ACHN (cell line): ENCODE results near the gene RNF225.
"Not testable (repeated sequence)": the region's sequence is repeated elsewhere in the genome, so short reads cannot be mapped to it uniquely, and the experiment has no call there.

Experiments
- DNase-seq: peaks from one replicate; pipeline ENCODE4 v3.0.0-alpha.2; 2015
- in situ Hi-C: cut with HindIII; loops from 2 replicates; pipeline ENCODE4 v1.10.0; 2017; ENCODE audit warnings: low sequenced_read_pairs, low pct_ligation_motif_present, low pct_unique_long_range_greater_than_20kb

Gene RNF225

DNA sequence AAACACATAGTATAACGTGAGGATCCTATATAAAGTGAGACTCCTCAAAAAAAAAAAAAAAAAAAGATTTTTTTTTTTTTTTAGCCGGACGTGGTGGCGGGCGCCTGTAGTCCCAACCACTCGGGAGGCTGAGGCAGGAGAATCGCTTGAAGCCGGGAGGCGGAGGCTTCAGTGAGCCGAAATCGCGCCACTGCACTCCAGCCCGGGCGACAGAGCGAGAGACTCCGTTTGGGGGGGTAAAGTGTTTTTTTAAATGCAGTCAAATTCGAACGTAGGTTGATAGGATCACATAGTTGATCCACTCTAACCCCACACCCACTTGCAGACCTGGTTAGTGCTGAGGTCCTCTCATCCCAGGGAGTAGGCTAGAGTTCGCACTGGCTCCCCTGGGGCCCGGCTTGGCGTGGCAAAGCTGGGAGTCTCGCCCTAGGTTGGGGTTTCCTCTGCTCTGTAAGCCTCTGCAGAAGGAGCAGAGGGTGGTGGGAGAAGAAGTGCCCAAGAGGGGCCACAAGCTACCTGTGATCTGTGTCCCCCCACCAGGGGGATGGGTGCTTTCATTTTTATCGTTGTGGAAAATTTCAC is 6.5 kb downstream of the RNF225 start:
- in situ Hi-C loops, result no loop called here
- DNase-seq, result no peak

DNA sequence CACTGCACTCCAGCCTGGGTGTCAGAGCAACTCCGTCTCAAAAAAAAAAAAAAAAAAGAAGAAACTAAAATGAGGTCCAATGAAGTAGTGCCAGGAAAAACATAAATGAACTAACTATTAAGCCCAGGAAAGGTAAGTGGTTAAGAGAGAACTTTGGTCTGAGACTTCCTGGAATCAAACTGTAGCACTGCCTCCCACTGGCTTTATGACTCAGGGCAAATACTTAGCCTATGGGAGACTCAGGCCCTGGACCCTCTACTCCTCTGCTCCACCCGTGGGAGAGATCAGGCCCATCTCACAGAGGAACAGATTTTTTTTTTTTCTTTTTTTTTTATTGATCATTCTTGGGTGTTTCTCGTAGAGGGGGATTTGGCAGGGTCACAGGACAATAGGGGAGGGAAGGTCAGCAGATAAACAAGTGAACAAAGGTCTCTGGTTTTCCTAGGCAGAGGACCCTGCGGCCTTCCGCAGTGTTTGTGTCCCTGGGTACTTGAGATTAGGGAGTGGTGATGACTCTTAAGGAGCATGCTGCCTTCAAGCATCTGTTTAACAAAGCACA is 8.5 kb downstream of the RNF225 start:
- DNase-seq, result not testable (repeated sequence)

DNA sequence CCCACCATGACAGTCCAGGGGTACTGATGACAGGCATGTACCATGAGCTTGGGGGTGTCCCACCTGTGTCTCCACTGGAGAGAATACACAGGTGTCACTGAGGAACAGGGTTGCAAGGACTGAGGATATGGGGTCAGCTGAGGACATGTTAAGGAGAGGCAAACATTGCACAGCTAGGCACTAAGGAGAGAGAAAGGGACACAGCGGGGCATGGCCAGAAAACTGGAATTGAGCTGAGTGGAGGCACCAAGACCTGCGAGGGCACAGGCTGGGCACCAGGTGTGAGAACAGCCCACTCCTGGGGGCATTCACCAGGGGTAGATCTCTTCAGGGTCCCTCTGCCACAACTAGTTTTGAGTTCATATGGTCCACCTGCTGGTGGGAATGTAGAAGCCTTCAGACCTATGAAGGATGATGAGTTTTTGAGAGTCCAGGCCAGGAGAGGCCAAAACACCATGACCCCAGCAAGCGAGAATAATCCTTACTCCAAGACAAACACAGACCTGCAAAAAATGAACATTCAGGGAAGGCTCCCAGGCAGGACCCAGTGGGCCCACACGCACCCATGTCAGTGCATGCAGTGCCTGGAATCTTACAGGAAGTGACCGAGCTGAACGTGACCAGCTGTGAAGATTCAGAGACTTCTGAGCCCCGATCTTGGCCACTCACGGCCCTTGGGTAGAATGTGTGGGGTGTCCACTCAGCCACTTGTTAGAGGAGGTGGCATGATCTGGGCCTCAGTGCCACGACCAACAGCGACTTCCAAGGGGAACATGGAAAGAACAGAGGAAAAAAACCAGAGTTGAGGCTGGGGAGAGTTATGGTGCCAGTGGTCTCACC is 11.6 kb downstream of the RNF225 start:
- in situ Hi-C loops, result no loop called here
- DNase-seq, result no peak

More for the DNA sequence above, 8.5 kb downstream of the RNF225 start:
- in situ Hi-C loops, result not testable (repeated sequence)

DNA sequence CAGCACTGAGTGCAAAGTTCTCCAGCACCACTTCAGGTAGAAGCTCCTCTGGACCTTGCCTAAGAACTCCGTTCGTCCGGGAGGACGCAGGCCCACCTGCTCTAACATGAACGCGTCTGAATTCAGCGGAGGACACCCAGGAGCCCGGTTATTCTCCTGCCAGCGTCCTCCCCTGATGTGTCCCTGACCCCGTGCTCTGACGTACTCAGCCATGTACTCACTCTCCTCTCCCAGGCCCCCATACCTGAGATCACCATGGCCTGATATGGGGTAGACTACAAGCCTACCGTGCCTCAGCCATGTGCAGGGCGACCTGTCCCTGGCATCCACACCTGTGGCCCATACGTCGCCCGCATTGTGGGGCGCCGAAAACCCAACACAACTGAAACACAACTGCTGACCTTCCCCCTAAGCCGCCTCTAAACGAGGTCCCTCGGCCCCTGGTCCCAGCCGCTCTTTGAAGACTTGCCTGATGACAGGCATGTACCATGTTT is 12.2 kb downstream of the RNF225 start:
- DNase-seq, result no peak
- in situ Hi-C loops, result no loop called here

DNA sequence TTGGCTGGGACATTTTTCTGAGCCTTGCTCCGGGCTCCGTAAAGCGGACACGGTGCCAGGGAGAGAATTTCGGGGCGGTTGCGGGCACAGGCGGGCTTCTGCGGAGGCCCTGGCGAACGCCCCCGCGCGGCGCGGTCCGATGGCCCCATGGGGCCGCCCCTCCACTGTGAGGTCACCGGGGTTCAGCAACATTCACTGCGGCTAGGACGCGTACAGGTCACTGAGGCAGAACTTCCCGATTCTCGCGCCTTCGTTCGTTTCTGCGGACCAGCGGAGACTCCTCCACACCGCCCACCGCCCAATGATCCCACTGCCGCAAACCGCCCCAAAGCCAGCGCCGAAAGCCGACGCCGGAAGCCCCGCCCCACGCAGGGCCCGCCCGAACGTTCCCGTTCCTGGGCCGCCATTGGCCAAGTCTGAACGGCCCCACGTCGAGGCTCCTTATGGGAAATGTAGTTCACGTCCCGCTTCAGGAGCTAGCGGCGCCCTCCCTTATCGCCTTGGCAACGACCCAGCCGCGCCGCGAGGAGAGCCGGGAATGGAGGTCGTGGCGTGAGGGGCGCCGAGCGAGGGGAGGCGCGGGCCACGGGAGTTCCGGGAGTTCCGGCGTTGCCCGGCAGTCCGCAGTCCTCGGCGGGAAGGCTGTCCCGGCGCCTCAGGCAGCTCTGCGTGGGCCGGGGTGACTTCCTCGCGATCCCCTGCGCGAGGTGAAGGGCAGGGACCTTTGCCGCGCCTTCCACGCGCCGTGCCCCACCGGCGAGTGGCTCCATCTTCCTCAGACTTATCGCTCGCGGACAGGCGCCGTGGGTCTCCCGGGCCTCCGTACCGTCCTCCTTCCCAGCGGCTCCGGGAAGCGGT is 12.9 kb downstream of the RNF225 start, which contains the start of gene ZNF584:
TSS of gene ZNF584 (plus strand) at position 498 of the 858 bp plus-strand sequence. CDS start 499 bp downstream, outside the sequence.
- peak; percentile 92 for DNase-seq
- in situ Hi-C loops, result no loop called here

DNA sequence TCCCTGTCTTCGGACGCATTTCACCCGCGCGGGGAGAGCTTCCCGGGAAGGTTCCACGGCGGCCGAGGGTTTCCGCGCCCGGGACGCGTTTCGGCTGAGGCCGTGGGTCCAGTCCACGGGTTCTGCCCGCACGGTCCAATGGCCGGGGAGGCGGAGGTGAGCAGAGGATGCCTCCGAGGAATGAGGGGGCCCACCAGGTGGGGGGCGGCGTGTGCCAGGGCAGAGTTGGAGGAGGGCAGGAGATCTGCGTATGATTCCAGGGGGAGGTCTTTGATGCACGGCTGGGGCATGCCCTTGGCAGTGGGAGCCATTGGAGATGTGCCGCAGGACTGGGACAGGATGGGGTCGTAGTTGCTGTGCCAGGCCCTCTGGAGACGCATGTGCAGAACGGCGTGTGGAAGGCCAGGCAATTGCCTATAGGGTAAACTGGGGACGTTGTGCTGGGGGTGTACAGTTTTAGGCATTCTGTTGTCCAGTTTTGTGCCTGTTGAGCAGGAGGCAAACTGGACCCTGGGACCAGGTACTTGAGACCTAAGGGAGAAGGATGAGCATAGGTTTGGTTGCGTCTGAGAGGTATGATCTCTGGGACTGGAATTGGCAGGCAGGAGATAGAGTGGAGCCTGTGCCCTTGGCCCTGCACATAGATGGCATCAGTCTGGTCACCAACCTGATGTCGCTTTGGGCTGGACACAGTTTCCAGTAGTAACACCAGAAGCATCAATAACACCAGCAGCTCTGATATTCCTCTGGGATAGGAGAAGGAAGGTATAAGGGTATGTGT is 13.7 kb downstream of the RNF225 start:
- in situ Hi-C loops, result no loop called here
- peak; percentile 41 for DNase-seq

DNA sequence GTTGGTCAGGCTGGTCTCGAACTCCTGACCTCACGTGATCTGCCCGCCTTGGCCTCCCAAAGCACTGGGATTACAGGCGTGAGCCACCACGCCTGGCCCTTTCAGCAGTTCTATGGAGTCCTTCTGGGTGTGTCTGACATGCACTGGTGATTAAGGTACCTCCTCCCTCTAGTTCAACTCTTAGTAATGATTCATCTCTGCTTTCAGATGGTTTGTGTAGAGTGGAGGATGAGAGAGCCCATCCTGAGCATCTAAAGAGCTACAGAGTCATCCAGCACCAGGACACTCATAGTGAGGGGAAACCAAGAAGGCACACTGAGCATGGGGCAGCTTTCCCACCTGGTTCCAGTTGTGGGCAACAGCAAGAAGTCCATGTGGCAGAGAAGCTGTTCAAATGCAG is 21.1 kb downstream of the RNF225 start:
- in situ Hi-C loops, result no loop called here

DNA sequence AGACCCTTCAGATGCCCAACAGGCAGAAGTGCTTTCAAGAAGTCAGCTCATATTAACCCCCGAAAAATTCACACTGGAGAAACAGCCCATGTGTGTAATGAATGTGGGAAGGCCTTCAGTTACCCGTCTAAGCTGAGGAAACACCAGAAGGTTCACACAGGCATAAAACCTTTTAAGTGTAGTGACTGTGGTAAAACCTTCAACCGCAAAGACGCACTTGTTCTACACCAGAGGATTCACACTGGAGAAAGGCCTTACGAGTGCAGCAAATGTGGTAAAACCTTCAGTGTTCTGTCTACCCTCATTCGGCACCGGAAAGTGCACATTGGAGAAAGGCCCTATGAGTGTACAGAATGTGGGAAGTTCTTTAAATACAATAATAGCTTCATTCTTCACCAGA is 21.6 kb downstream of the RNF225 start:
- in situ Hi-C loops, result no loop called here
- DNase-seq, result no peak

More for the DNA sequence above, 21.1 kb downstream of the RNF225 start:
- no peak for DNase-seq

DNA sequence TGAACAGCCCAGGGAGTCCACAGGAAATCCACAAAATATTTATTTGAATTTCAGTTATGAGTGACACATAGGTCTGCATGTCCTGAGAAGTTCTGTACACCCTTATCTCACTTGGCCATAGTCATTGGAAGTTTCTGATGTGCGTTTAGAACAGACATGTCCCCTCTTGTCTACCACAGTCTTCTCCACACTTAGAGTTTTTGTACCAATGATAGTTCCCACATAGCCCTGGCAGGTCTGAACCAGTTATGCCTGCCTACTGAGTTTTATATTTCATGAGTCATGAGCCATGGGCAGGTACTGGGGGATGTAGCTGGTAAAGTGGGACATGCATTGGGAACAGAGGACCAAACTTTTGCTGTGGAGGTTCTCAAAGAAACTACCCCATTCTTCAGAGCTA is 33.2 kb downstream of the RNF225 start:
- DNase-seq, result no peak
- in situ Hi-C loops, result no loop called here

DNA sequence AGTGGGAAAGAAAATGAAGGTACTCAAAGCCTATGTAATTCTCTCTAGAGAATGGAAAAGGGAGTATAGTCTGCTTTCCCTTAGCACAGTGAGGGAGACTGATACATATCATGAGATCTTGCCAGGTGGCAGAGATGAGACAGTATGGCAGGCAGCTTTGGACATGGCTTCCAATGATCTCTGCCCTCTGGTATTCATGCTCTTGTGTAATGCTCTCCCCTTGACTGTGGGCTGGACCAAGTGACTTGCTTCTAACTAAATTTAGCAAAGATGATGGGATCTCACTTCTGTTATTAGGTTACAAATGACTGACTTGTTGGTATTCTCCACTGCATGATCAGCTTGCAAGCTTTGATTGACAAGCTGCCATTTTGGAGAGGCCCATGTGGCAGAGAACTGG is 34.3 kb downstream of the RNF225 start:
- in situ Hi-C loops, result no loop called here

DNA sequence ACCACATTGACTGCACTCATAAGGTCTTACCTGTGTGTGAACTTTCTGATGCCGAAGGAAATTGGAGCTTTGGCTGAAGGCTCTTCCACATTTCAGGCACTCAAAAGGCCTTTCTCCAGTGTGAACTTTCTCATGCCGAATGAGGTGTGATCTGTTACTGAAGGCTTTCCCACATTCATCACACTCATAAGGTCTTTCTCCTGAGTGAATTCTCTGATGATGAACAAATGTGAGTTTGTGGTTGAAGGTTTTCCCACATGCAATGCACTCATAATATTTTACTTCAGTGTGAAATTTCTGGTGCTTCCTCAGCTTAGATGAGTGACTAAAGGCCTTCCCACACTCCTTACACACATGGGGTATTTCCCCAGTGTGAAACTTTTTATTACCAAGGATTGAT is 38.8 kb downstream of the RNF225 start:
- DNase-seq, result peak; percentile 10
- in situ Hi-C loops, result no loop called here

More for the DNA sequence above, 34.3 kb downstream of the RNF225 start:
- DNase-seq, result no peak

DNA sequence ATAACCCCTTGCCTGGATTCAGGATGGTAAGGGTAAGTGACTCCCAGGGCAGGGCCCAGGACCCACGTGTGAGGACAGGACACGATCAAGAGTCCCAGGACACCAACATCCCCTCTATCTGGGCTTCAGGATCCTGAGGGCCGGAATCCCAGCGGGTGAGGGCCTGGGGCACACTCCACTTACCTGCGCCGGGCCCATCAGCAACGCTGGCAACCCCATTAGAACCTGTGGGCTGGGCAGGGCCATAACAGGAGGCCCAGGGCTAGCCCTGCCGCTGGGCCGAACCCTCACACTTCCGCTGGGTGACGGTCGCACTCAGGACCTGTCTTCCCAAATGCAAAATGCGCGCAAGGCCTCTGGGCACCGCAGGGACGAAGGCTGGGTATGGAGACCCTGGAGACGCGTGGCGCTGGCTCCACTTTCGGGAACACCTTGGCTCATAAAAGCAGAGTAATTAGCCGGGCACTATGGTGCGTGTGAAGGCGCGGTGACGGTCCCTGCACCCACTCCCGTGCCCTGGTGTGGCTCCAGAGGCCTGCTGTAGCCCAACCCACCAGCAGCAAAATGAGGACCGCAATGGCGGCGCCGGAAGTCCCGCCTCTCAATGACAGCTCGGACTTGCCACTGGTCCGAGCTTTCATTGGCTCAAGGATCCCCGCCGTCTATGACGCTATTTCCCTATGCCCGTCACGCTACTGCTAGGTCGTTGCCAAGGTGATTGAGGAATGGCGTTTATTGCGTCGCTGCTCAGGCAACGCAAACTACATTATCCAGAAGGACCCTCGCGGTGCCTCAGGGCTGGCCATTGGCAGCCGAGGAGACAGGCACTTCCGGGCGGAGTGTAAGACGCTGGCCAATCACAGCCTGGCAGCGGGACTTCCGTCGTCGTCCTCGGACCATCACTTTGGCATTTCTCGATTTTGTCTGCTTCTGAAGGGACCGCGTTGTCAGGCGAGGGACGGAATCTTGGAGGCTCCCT is 44.4 kb downstream of the RNF225 start, which contains the start of gene ZNF132:
TSS of gene ZNF132 (minus strand) at position 578 of the 979 bp plus-strand sequence. CDS start at position 246, 332 bp downstream.
- peak; percentile 88 for DNase-seq
- in situ Hi-C loops, result no loop called here

DNA sequence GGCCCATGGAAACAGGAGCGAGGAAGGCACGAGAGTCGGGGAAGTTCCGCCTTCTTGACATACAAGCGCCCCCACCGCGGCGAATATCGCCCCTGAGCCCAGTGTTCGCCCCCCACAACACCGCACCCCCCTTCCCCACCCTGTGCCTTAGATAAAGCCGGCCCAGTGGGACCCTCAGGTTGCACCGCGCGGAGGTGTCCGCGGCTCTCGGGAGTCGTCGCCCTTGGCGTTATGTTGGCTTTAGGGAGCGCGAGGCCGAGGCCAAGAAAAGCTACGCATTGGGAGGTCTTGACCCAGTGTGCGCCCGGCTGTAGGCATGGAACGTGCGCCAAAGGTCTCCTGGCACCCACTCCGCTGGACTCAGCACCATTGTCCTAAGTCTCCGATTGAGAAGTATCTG is 45.1 kb downstream of the RNF225 start:
- DNase-seq, result no peak
- in situ Hi-C loops, result no loop called here

DNA sequence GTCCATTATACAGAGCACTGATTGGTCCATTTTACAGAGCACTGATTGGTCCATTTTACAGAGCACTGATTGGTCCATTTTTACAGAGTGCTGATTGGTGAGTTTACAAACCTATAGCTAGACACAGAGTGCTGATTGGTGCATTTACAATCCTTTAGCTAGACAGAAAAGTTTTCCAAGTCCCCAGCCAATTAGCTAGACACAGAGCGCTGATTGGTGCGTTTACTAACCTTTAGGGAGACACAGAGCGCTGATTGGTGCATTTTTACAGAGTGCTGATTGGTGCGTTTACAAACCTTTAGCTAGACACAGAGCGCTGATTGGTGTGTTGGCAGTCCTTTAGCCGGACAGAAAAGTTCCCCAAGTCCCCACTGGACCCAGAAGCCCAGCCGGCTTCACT is 47.5 kb downstream of the RNF225 start:
- DNase-seq, in situ Hi-C loops: not testable (repeated sequence)
